Measurements from ENCODE around the gene LRP1B.
A peak's percentile ranks its signal among the peaks of the same experiment; 100 is the strongest.
"Not testable (repeated sequence)": the region's sequence is repeated elsewhere in the genome, so short reads cannot be mapped to it uniquely, and the experiment has no call there.

The LRP1B gene

DNA sequence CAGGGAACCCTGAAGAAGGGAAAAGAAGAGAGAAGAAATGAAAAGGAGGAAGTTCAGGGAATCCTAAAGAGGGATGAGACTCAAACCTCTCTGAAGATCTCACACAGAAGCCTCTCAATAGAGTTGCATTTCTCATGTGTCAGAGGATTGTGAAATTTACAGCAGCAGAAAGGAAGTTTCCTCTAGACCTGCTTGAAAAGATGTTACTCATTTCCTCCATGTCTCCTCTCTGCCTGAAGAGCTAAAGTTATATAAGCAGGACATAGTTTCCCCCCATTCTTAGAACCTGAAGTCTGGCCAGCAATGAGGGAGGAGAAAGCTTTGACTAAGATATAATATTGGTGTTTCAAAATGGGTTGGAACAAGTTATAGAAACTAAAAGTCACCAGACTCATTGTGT, 1155.6 kb downstream of the LRP1B start:
- H3K4me3 ChIP-seq (ENCODE audit: low read depth, low read length), result no peak overlapping the region
- no peak for DNase-seq (ENCODE audit: low read depth)

DNA sequence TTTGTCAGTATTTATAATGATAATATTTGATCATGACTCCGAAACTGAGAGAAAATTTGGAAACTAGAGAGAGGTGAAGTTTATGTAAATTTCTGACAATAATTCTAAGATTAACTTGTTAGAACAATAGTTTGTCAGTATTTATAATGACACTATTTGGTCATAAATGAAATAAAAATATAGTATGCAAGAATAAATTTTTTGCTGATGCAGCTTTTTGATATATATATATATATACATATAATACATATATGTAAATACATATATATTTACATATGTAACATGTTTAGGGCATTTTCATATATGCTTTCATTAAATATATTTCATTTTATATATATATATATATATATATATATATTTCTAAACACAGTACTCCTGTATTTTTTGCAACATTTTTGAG, 1158.1 kb downstream of the LRP1B start:
- no peak overlapping the region for H3K4me3 ChIP-seq (ENCODE audit: low read depth, low read length)
- DNase-seq (ENCODE audit: low read depth), result no peak

DNA sequence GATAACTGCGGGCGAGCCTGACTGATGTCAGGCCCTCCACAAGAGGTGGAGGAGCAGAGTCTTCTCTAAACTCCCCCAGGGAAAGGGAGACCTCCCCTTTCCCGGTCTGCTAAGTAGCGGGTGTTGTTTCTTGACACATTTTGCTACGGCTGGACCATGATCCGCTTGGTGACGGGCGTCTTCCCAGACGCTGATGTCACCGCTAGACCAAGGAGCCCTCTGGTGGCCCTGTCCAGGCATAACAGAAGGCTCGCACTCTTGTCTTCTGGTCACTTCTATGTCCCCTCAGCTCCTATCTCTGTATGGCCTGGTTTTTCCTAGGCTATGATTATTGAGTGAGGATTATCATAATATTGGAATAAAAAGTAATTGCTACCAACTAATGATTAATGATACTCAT, 1166.5 kb downstream of the LRP1B start:
- not testable (repeated sequence) for H3K4me3 ChIP-seq (ENCODE audit: low read depth, low read length); DNase-seq (ENCODE audit: low read depth)

DNA sequence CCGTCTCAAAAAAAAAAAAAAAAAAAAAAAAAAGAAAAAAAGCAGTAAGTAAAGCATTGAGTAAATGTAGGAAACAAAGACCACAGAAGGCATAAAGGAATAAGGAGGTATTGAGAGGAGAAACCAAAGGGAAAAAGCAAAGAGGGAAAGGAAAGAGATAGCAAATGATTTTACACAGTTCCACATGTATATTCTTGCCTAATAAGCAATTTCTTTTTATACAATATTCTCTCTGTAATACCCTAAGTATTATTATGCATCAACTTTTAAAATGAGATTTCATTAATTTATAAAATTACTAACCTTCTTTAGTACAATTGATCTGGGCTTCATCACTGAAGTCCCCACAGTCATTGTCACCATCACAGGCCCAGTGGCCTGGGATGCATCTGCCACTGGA, 1180.9 kb downstream of the LRP1B start:
- DNase-seq (ENCODE audit: low read depth), result no peak
- no peak overlapping the region for H3K4me3 ChIP-seq (ENCODE audit: low read depth, low read length)

DNA sequence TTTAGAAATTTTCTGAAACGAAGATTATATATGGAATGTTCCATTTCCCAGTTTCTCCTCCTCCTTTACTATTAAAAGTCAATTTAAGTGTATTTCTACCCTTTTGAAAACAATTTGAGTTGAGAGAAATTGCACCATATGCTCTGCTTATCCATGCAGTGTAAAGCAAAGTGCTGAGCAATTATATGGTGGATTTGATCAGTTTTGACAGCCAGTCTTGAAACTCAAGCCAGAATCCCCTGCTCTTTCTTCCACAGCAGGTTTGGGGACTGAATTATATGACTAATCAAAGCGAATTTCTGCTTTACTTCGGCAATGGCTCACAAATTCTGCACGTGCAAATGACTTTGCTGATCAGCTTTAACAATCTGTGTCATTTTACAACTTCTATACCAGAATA, 1183.6 kb downstream of the LRP1B start:
- no peak for DNase-seq (ENCODE audit: low read depth)

DNA sequence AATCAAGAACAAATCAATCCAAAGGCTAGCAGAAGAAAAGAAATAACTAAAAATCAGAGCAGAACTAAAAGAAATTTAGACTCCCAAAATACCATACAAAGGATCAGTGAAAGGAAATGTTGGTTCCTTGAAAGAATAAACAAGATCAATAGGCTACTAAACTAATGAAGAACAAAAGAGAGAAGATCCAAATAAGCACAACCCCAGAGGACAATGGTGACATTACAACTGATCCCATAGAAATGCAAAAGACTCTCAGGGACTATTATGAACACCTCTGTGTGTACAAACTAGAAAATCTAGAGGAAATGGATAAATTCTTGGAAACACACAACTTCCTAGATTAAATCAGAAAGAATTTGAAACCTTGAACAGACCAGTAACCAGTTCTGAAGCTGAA, 1186.9 kb downstream of the LRP1B start:
- no peak for DNase-seq (ENCODE audit: low read depth)
- H3K4me3 ChIP-seq (ENCODE audit: low read depth, low read length), result no peak overlapping the region

More for the DNA sequence above, 1183.6 kb downstream of the LRP1B start:
- H3K4me3 ChIP-seq (ENCODE audit: low read depth, low read length), result no peak overlapping the region

DNA sequence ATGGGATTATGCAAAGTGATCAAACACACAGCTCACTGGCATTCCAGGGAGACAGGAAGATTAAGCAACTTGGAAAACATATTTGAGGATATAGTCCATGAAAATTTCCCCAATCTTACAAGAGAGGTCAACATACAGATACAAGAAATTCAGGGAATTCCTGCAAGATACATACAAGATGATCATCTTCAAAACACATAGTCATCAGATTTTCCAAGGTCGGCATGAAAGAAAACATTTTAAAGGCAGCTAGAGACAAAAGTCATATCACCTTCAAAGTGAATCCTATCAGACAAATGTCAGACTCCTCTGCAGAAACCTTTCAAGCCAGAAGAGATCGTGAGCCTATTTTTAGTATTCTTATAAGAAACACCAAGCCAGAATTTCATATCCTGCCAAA, 1188.5 kb downstream of the LRP1B start:
- no peak for DNase-seq (ENCODE audit: low read depth)
- no peak overlapping the region for H3K4me3 ChIP-seq (ENCODE audit: low read depth, low read length)

DNA sequence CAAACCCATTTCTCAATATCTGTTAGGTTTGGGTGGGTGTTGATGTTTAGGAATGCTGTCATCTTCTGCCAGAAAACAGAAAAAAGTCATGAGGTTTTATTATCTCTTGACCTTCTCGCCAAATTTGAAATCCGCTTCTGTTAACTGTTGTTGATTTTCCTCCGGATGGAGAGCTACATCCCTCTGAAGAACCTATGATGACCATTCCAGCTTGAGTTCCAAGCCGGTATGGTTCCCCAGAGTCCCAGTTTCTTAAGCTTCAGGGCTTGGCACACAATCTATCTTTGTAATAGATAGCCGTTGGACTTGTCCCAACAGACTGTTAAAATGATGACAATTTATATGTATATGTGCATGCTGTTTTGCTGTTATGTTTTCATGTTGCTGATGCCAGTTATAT, 1201.0 kb downstream of the LRP1B start:
- DNase-seq (ENCODE audit: low read depth), result peak; percentile 25
- H3K4me3 ChIP-seq (ENCODE audit: low read depth, low read length), result no peak overlapping the region

DNA sequence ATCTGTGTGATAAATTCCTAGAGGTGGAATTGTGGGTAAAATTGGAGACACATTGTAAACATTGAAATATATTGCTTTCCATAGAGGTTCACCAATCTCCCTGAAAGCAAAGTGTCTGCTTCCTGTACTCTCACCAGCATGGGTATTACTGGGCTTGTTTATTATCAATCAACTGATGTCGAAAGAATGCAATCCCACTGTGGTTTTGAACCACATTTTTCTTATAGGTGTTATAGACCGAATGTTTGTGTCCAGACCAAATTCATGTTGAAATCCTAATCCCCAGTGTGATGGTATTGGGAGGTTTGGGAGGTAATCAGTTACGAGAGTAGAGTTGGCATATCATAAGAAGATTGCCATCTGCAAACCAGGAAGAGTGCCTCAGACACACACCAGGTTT, 1212.4 kb downstream of the LRP1B start:
- DNase-seq (ENCODE audit: low read depth), result no peak
- H3K4me3 ChIP-seq (ENCODE audit: low read depth, low read length), result no peak overlapping the region

DNA sequence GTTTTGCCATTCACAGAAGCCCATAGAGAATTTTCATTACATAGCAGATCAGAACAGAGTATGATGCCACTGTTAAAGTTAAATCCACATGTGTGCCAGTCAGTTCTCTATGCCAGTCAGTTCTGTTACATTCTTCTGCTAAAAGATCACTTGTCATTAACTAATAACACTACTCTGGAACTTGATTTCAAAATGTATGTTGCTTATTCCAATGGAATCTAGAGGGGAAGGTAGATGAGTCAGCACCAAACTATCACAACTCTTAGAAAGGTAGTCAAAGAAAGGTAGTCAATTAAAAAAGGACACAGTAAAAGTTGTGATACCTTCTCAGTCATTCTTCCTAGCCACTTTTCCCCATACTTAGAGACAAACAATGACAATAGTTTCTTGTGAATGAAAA, 1214.4 kb downstream of the LRP1B start:
- no peak for DNase-seq (ENCODE audit: low read depth)
- no peak overlapping the region for H3K4me3 ChIP-seq (ENCODE audit: low read depth, low read length)

DNA sequence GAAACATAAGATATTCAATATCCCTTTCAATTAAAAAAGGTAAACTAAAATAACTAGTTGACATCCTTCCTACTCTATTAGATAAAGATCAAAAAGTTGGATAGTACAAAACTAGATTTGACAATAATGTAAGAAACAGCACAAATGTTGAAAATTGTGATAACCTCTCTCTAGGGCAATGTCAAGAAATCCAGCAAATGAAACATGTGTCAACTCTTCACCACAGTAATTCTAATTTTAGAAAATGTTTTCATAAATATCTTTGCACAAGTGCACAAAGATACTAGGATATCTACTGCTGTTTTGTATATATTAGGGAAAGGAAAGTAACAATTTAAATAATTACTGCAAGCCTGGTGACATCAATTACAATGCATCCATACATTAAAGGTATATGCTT, 1220.1 kb downstream of the LRP1B start:
- no peak for DNase-seq (ENCODE audit: low read depth)

DNA sequence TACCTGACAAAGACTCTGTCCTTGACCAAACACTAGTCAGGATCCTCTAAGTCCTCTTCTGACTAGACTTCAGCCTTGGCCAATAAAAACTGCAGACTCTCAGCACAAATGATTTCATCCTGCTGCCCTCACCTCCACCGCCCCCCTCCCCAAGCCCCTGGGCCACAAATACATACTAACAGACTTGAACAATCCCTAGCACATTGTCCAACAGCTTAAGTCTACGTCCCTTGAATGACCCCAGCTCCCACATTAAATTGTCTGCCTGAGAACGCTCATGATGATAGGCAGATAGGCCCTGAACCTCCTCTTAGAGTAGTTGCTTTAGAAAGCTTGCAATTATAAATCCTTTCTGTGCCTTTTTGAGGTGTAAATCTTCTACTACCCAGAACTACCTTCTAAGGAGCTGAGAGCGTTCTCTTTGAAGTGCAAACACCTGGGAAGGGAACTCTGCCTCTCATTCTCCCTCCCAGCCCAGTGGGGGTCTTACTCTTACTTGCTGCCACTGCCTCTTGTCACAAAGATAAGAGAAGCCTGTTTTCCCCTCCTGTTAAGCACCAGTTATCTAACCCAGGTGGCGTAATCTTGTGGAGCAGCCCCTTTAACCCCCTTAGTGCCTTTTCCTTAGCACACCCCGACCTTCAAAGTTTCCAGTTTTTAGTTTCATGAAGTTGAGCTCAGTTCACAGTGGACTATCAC, 1225.6 kb downstream of the LRP1B start:
- no peak overlapping the region for H3K4me3 ChIP-seq (ENCODE audit: low read depth, low read length)
- DNase-seq (ENCODE audit: low read depth), result no peak

More for the DNA sequence above, 1220.1 kb downstream of the LRP1B start:
- no peak overlapping the region for H3K4me3 ChIP-seq (ENCODE audit: low read depth, low read length)

DNA sequence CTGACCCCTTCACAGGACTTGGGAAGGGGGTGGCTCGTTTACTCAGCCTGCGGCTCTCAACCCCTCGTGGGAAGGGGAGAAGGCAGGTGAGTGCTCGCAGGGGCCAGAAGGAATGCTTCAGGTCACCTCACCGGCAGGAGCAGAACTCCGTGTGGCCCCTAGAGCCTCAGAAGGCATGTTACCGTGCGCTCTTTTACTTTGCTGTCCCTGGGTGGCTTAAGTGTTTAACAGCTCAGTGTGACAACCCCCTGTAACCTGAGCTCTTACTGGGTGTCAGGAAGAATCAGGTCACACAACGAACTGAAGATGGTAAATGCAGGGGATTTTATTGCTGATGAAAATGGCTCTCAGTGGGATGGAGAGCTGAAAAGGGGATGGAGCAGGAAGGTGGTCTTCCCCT, 1235.4 kb downstream of the LRP1B start:
- H3K4me3 ChIP-seq (ENCODE audit: low read depth, low read length), result no peak overlapping the region

DNA sequence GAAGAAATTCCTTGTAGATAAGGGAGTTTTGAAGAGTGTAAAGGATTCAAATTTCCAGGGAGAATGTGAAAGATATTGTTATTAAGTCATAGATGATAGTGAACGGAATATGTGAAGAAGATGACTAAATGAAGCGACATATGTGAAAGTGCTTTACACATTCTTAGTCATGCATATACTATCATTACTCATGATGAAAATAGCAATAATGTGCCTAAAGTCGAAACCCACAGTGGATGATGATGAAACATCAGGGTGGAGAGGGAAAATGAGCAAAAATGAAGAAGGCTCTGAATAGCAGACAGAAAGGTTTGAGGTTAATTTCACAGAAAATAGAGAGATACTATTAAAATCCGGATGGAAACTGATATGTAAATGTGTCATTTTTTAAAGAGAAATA, 1237.1 kb downstream of the LRP1B start:
- no peak overlapping the region for H3K4me3 ChIP-seq (ENCODE audit: low read depth, low read length)
- peak; percentile 76 for DNase-seq (ENCODE audit: low read depth)

More for the DNA sequence above, 1235.4 kb downstream of the LRP1B start:
- no peak for DNase-seq (ENCODE audit: low read depth)

DNA sequence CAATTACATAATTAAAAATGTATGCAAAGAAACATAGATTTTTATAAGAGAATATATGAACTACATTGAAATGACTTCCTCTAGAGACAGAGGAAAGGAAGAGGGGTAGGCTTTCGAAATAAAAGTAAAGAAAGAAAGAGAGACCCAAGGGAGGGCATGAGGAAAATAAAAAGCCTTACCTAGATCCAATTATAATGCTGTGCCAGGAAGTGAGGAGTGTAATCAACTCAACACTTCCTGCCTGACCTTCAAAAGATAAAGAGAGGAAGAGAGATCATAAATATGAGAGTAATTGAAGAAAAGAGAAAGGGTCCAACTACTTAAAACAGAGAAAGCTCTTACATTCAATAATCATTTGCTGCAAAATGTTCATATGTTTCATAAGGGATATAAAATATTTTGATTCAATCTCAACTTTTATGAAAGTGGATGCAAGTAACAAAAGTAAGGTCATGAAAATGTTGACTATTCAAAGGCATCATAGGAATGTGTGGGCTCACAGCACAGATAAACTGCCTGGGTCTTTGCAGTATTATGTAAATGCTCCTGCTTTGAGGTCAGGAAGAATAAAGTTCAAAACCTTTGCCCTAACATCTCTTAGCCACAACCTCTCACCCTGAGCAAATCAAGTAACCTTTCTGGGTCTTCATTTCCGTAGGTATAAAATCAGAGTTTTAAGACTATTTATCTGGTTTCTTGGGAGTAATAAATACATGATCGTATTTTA, 1237.7 kb downstream of the LRP1B start:
- H3K4me3 ChIP-seq (ENCODE audit: low read depth, low read length), result no peak overlapping the region
- no peak for DNase-seq (ENCODE audit: low read depth)

DNA sequence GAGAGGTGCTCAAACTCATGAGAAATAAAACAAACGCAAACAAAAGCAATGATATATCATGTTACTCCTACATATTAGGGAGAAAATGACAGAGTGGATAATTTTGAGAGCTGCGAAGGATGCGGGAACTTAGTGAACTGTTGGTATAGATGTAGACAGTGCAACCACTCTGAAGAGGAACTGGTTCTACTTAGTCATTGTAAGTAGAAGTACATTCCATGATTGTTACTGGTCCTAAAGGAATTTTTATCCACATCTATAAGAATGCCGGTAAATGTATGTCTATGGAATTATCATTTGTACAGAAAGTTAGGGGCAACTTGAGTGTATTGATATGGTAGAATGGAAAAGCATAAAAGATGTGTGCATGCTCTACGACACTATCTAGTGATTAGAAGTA, 1238.4 kb downstream of the LRP1B start:
- no peak overlapping the region for H3K4me3 ChIP-seq (ENCODE audit: low read depth, low read length)
- DNase-seq (ENCODE audit: low read depth), result peak; percentile 47

DNA sequence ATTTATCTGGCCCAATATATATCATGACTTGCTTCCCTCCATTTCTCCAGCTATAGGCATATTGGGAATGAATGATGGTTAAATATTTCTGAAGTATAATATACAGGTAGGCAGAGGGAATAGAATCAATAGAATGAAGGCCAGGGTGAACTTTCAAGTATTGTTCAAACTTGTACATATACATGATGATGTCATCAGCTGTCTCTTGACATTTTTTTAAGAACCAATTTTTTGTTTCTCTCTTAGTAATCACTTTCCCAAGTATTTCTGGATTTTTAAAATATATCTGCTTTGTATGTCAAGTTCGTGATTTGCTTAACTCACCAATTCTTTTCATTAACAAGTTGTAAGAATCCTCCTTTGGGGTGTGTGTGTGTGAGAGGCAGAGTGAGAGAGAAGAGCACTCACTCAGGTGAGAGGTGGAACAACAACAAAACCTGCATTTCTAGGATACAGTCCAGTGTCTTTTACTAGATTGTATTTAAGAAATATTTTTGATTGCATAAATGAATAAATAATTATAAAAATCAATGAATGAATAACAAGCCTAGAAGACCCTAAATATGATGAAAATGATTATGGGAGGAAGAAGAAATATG, 1239.1 kb downstream of the LRP1B start:
- no peak for DNase-seq (ENCODE audit: low read depth)
- H3K4me3 ChIP-seq (ENCODE audit: low read depth, low read length), result no peak overlapping the region

DNA sequence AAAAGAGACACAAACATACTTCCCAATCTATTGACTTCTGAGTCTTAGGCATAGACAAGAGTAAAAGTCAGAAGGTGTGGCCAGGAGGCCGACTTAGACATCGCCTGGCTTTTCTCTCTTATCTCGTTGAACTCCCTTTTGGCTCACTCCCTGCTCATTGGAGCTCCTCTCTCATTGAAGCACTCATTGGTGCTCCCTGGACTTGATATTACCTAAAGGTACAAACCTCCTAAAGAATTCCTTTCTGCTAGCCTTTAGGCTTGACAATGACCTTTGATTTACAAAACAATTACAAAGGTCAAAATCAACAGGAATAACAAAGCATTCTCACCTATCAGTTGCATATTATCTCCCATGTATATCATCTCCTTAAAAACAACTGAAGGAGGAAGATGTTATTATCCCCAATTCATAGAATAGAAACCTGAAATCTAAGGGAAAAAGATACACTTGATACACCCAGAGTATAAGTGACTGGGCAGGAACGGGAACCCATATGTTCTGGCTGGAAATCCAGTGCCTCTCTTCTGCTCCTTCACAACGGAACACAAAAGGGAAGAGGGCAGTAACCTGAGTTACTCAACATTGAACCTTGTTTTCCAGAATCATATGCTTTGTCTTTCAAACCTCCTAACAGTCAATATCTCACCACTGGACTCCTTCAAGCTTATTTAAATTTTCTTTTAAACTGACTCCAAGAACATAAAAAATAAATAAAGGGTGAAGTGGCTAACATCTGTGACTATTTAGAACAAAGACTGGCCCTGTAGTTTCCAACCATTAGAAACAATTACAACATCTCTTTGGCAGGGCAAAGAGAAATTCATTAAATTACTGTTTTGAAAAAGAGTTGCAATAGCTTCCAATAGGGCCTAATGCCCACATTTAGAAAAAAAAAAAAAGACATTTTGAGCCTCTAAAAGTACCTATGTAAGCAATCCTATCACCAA, 1247.9 kb downstream of the LRP1B start:
- DNase-seq (ENCODE audit: low read depth), result no peak
- no peak overlapping the region for H3K4me3 ChIP-seq (ENCODE audit: low read depth, low read length)

DNA sequence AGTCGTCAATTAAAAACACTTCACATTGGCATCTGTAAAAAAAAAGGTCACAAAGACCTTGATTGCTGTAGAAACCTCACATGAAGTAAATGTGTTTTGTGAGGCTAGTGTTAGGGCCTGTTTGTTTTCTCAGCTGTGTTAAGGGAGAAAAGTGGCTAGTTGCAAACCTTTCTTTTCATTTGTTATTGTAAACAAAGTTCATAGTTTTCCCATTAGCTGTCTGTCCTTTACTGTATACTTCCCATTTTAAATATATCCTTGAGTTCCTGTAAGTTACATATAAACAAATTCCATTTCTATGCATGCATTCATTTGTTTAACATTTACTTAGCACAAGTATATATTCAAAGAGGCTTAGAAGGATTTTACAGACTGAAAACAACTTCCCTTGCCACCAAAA, 1250.2 kb downstream of the LRP1B start:
- DNase-seq (ENCODE audit: low read depth), result no peak
- no peak overlapping the region for H3K4me3 ChIP-seq (ENCODE audit: low read depth, low read length)

DNA sequence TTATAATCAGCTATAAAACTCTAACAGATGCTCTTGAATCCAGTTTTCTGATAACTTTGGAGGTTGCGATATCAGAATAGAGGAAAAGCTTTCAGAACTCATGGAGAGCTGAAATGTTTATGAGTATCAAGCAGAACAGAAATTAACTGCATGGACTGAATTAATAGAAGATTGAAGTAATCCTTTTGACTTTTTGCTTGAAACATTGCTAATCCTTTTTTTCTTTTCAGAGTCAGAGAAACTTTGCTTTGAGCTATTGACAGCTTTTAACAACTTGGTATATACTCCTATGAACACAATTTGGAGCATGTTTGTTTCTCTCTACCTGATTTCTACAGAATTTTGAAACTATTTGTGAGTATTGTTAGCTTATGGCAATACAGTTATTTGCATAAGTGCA, 1254.8 kb downstream of the LRP1B start:
- DNase-seq (ENCODE audit: low read depth), result no peak
- H3K4me3 ChIP-seq (ENCODE audit: low read depth, low read length), result no peak overlapping the region
